ENCODE results near the gene PCGF3.
"Not testable (repeated sequence)": the region's sequence is repeated elsewhere in the genome, so short reads cannot be mapped to it uniquely, and the experiment has no call there.

Gene PCGF3

GRCh38 chr4:730511-730910 lies 24.9 kb downstream of the PCGF3 start:
- no peak for ATAC-seq
- TF ChIP-seq SNAI2 (CRISPR knock-in tag; IDR thresholded peaks at IDR 0.05) (no peak), OSR1 (CRISPR knock-in tag; IDR thresholded peaks at IDR 0.05) (no peak), ZFP30 (CRISPR knock-in tag; IDR thresholded peaks at IDR 0.05) (no peak)

- ATAC-seq: not testable (repeated sequence)
These were observed 25.6 kb downstream of the PCGF3 start for GRCh38 chr4:730946-731904.

DNA sequence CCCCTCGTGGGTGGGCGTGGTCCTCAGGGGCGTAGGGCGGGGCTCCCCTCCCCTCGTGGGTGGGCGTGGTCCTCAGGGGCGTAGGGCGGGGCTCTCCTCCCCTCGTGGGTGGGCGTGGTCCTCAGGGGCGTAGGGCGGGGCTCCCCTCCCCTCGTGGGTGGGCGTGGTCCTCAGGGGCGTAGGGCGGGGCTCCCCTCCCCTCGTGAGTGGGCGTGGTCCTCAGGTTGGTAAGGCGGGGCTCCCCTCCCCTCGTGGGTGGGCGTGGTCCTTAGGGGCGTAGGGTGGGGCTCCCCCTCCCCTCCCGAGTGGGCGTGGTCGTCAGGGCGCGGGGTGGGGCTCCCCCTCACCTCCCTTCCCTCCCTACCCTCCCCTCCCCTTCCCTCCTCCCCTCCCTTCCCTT lies 26.3 kb downstream of the PCGF3 start:
- ATAC-seq: not testable (repeated sequence)

- no peak for TF ChIP-seq ZFP3 (CRISPR knock-in tag; IDR thresholded peaks at IDR 0.05)
- no peak for TF ChIP-seq ZFP30 (CRISPR knock-in tag; IDR thresholded peaks at IDR 0.05)
- TF ChIP-seq, protein P1, sequence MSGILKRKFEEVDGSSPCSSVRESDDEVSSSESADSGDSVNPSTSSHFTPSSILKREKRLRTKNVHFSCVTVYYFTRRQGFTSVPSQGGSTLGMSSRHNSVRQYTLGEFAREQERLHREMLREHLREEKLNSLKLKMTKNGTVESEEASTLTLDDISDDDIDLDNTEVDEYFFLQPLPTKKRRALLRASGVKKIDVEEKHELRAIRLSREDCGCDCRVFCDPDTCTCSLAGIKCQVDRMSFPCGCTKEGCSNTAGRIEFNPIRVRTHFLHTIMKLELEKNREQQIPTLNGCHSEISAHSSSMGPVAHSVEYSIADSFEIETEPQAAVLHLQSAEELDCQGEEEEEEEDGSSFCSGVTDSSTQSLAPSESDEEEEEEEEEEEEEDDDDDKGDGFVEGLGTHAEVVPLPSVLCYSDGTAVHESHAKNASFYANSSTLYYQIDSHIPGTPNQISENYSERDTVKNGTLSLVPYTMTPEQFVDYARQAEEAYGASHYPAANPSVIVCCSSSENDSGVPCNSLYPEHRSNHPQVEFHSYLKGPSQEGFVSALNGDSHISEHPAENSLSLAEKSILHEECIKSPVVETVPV (CRISPR knock-in tag; IDR thresholded peaks at IDR 0.05): no peak
- TF ChIP-seq RARB (CRISPR knock-in tag; IDR thresholded peaks at IDR 0.05): no peak
- no peak for TF ChIP-seq OSR1 (CRISPR knock-in tag; IDR thresholded peaks at IDR 0.05)
- TF ChIP-seq, protein P2, sequence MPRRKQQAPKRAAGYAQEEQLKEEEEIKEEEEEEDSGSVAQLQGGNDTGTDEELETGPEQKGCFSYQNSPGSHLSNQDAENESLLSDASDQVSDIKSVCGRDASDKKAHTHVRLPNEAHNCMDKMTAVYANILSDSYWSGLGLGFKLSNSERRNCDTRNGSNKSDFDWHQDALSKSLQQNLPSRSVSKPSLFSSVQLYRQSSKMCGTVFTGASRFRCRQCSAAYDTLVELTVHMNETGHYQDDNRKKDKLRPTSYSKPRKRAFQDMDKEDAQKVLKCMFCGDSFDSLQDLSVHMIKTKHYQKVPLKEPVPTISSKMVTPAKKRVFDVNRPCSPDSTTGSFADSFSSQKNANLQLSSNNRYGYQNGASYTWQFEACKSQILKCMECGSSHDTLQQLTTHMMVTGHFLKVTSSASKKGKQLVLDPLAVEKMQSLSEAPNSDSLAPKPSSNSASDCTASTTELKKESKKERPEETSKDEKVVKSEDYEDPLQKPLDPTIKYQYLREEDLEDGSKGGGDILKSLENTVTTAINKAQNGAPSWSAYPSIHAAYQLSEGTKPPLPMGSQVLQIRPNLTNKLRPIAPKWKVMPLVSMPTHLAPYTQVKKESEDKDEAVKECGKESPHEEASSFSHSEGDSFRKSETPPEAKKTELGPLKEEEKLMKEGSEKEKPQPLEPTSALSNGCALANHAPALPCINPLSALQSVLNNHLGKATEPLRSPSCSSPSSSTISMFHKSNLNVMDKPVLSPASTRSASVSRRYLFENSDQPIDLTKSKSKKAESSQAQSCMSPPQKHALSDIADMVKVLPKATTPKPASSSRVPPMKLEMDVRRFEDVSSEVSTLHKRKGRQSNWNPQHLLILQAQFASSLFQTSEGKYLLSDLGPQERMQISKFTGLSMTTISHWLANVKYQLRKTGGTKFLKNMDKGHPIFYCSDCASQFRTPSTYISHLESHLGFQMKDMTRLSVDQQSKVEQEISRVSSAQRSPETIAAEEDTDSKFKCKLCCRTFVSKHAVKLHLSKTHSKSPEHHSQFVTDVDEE (CRISPR knock-in tag; IDR thresholded peaks at IDR 0.05): no peak
- no peak for TF ChIP-seq ESRRG (CRISPR knock-in tag; IDR thresholded peaks at IDR 0.05)
- no peak for TF ChIP-seq POU6F1 (CRISPR knock-in tag; IDR thresholded peaks at IDR 0.05; ENCODE audit: borderline replicate concordance, low read depth)
- TF ChIP-seq ZNF8 (CRISPR knock-in tag; IDR thresholded peaks at IDR 0.05): no peak
- TF ChIP-seq ZNF70 (CRISPR knock-in tag; IDR thresholded peaks at IDR 0.05): no peak
- no peak for TF ChIP-seq CREB5 (CRISPR knock-in tag; IDR thresholded peaks at IDR 0.05; ENCODE audit: low read depth)
- TF ChIP-seq ZNF565 (CRISPR knock-in tag; conservative IDR thresholded peaks at IDR 0.05; ENCODE audit: low read depth): no peak
- TF ChIP-seq ARNTL (CRISPR knock-in tag; IDR thresholded peaks at IDR 0.05; ENCODE audit: borderline replicate concordance, low read depth): no peak
- no peak for TF ChIP-seq ZC3H10 (CRISPR knock-in tag; IDR thresholded peaks at IDR 0.05)
- no peak for TF ChIP-seq SNAI2 (CRISPR knock-in tag; IDR thresholded peaks at IDR 0.05)
- TF ChIP-seq CSDC2 (CRISPR knock-in tag; IDR thresholded peaks at IDR 0.05): no peak
- no peak for TF ChIP-seq PATZ1 (CRISPR knock-in tag; IDR thresholded peaks at IDR 0.05; ENCODE audit: borderline replicate concordance)
- no peak for TF ChIP-seq ISL1 (CRISPR knock-in tag; IDR thresholded peaks at IDR 0.05)
- TF ChIP-seq GLIS3 (CRISPR knock-in tag; IDR thresholded peaks at IDR 0.05): no peak
- no peak for TF ChIP-seq PPARA (CRISPR knock-in tag; IDR thresholded peaks at IDR 0.05; ENCODE audit: borderline replicate concordance)
- no peak for ATAC-seq
These were observed 26.9 kb downstream of the PCGF3 start for GRCh38 chr4:732486-732885.

Data from SK-N-SH treated with all-trans-retinoic acid at 6 μM for 48 hours (cell line).